Pancreas (tissue), 10 donors: ENCODE measurements around the gene SPOCK3. TPM values are rescaled to one million over a fixed set of nuclear protein-coding genes. Genes with fewer than 3 reads are reported as not detected.

Experiments
- ATAC-seq, 4 donors: fragments of 200-7000 bp; cut with Tn5 transposase; one replicate each; pipeline versions ENCODE4 v1.8.0 to v1.9.1; 2020; ENCODE audit warnings: mild to moderate bottlenecking in 4 of 4, moderate library complexity in 4 of 4
- DNase-seq, 6 donors: peaks; one replicate each; pipeline ENCODE4 v3.0.0-alpha.2; 2020
- FAIRE-seq: peaks from 2 replicates; lab custom pipeline; 2012; peaks lifted over from hg19 to GRCh38; lab: Jason Lieb, UNC
- H3K27ac ChIP-seq, 4 donors: fragments of 200-600 bp; sonication (generic); 1 replicate in 3 of 4; 2 replicates in 1 of 4; pipeline versions ENCODE4 v1.5.0 to v1.8.0; 2020
- H3K27me3 ChIP-seq, 4 donors: fragments of 200-600 bp; one replicate each; pipeline ENCODE4 v1.8.0; 2021
- H3K36me3 ChIP-seq, 3 donors: fragments of 200-600 bp; sonication (generic) in 1 of 3; one replicate each; pipeline versions ENCODE4 v1.5.0 to v1.8.0; 2020 to 2021
- H3K4me1 ChIP-seq, 3 donors: fragments of 200-600 bp; one replicate each; pipeline ENCODE4 v1.8.0; 2021
- H3K4me3 ChIP-seq, 4 donors: fragments of 200-600 bp; sonication (generic) in 2 of 4; one replicate each; pipeline versions ENCODE4 v1.5.0 to v1.8.0; 2020 to 2021
- H3K9me3 ChIP-seq, 4 donors: fragments of 200-600 bp; one replicate each; pipeline ENCODE4 v1.8.0; 2021
- WGBS, 2 donors: extraction: QIAGEN DNeasy Blood & Tissue Kit; methylation state at CpG; one replicate each; pipeline ENCODE4 v1.1.7; 2013; 5-methylcytosine and 5-hydroxymethylcytosine counted together
- intact Hi-C, 3 donors: fragments of 100-400 bp; cut with DNase I; formaldehyde crosslinking; loops; one replicate each; pipeline versions ENCODE4 v1.11.1 to v1.14.2; 2022
- polyA plus RNA-seq, 2 donors: library from polyadenylated mRNA; stranded (reverse); fragments of 200-250 nt; gene quantifications; one replicate each; pipeline ENCODE4 v1.2.3, GENCODE V29; 2013
- total RNA-seq, 6 donors: library from RNA; stranded (reverse); fragmentation: NEBNext Ultra II Directional in 4 of 6; extraction: Animal tissue kit (Norgen Biotek cat#: 25700) in 4 of 6; gene quantifications; one replicate each; pipeline versions ENCODE4 v1.2.1 to v1.2.4, GENCODE V29; 2021 to 2023
- TF ChIP-seq, protein P1 (sequence below), 4 donors: fragments of 200-600 bp; sonication (generic) in 3 of 4; IDR thresholded peaks; one replicate each; pipeline versions ENCODE4 v1.5.0 to v1.8.0; 2021; ENCODE audit warnings: antibody characterized with exemption in 4 of 4
- donor health status: healthy with polysubstance abuse.
- donor health status: DM: no; HTN: no; CAD: no; lungs with moderate emphysema.
- donor health status: DM: no; HTN: no; CAD: no.
- donor health status: control.
- donor health status: control.
- donor health status: Bipolar disorder and iron deficiency.
- donor health status: DM: yes; HTN: yes; CAD: no.
- donor health status: DM: no; HTN: no; CAD: no.
- donor health status: DM: no; HTN: no; CAD: no.
- donor health status: DM: yes; HTN: yes; CAD: no.

Gene SPOCK3
- total and polyA plus RNA-seq, 8 donors: 0.16 to 3.1 (median 0.61) TPM

- H3K27me3 ChIP-seq: no peaks in the 10 kb centered on the region
- FAIRE-seq: no peak
- no peaks in the 10 kb centered on the region for H3K9me3 ChIP-seq
- 58 to 76% methylated on average over 3 of the region's 3 CpGs for WGBS, 2 donors
- no peak for ATAC-seq
- intact Hi-C loops: no loop called here
- H3K4me1 ChIP-seq: no peaks in the 10 kb centered on the region
- TF ChIP-seq, protein P1, sequence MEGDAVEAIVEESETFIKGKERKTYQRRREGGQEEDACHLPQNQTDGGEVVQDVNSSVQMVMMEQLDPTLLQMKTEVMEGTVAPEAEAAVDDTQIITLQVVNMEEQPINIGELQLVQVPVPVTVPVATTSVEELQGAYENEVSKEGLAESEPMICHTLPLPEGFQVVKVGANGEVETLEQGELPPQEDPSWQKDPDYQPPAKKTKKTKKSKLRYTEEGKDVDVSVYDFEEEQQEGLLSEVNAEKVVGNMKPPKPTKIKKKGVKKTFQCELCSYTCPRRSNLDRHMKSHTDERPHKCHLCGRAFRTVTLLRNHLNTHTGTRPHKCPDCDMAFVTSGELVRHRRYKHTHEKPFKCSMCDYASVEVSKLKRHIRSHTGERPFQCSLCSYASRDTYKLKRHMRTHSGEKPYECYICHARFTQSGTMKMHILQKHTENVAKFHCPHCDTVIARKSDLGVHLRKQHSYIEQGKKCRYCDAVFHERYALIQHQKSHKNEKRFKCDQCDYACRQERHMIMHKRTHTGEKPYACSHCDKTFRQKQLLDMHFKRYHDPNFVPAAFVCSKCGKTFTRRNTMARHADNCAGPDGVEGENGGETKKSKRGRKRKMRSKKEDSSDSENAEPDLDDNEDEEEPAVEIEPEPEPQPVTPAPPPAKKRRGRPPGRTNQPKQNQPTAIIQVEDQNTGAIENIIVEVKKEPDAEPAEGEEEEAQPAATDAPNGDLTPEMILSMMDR (IDR thresholded peaks at IDR 0.05): no peak
- DNase-seq: no peak
- no peaks in the 10 kb centered on the region for H3K36me3 ChIP-seq
- H3K4me3 ChIP-seq: no peak overlapping the region
- no peak overlapping the region for H3K27ac ChIP-seq
Measured at GRCh38 chr4:167049257-167049656, 185.0 kb downstream of the SPOCK3 start.

- TF ChIP-seq, protein P1 (IDR thresholded peaks at IDR 0.05): no peak
- ATAC-seq: no peak
- DNase-seq: no peak
- H3K4me1 ChIP-seq: no peaks in the 10 kb centered on the region
- H3K9me3 ChIP-seq: no peaks in the 10 kb centered on the region
- FAIRE-seq: no peak
- H3K27me3 ChIP-seq: no peaks in the 10 kb centered on the region
- H3K27ac ChIP-seq: no peak overlapping the region
- WGBS, 2 donors: 32 to 55% methylated on average over 1 of the region's 1 CpG
- intact Hi-C loops: no loop called here
- no peak overlapping the region for H3K4me3 ChIP-seq
- H3K36me3 ChIP-seq: no peaks in the 10 kb centered on the region
Measured at GRCh38 chr4:167041524-167041923, 192.8 kb downstream of the SPOCK3 start.

DNA sequence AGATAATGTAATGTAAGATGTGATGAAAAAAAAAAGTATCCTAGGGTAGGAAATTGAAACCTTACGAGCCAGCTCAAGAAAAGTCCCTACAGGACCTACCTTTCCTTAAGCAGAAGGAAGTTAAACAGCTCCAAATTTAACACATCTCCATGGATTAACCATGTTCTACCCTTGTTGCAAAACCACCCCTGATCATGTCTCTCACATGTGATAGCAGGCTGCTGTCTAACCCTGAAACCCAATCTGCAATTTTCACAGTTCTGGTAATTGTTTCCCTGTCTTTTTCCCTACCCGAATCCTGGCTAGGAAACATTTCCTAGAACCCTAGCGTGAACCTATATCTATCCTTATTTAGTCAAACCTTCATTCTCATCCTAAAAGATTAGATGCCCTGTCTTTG is 198.9 kb downstream of the SPOCK3 start:
- Histone ChIP-seq H3K27ac (no peak overlapping the region), H3K27me3 (no peaks in the 10 kb centered on the region), H3K9me3 (no peaks in the 10 kb centered on the region), H3K4me1 (no peaks in the 10 kb centered on the region), H3K4me3 (no peak overlapping the region), H3K36me3 (no peaks in the 10 kb centered on the region)
- WGBS, 2 donors: 54 to 81% methylated on average over 3 of the region's 3 CpGs
- no peak for FAIRE-seq
- TF ChIP-seq, protein P1 (IDR thresholded peaks at IDR 0.05): no peak
- no peak for DNase-seq
- ATAC-seq: no peak
- intact Hi-C loops: no loop called here

DNA sequence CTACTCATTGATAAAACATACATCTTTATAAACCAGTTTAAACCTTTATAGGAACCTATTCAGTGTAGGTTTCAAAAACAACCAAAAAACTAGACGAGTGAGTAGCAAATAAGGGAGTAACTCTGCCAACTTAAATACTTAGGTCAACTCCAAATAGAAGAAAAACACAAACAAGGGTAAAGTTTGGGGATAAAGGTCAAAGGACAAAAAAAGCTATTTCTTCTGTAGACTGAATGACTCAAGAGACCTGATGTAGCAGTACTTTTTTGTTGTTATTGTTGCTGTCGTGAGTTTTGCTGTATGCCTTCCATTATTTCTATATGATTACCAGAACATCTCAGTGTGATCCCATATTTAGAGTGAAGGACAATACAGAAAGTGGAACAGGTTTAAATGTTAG is 199.3 kb downstream of the SPOCK3 start:
- H3K4me1 ChIP-seq: no peaks in the 10 kb centered on the region
- intact Hi-C loops: no loop called here
- TF ChIP-seq, protein P1 (IDR thresholded peaks at IDR 0.05): no peak
- 31 to 54% methylated on average over 2 of the region's 2 CpGs for WGBS, 2 donors
- ATAC-seq (no peak), DNase-seq (no peak), FAIRE-seq (no peak)
- no peak overlapping the region for H3K4me3 ChIP-seq
- H3K36me3 ChIP-seq: no peaks in the 10 kb centered on the region
- no peaks in the 10 kb centered on the region for H3K9me3 ChIP-seq
- no peak overlapping the region for H3K27ac ChIP-seq
- H3K27me3 ChIP-seq: no peaks in the 10 kb centered on the region

DNA sequence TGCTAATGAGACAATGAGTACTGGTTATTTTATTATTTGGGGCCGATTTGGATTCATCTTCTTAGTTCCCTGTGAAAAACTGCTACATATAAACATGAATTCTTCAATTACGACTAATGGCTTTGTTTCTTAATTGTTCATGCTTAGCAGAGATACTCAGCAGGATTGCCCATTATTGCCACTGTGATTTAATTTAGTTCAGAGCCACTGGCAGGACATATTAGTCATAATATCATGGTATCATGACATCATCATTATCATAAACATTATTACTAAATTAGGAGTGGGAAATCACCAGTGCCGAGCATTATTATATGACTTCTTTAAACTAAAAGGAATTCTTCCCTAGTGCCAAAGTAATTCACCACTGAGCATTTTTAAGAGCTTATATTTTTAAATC is 201.4 kb downstream of the SPOCK3 start:
- H3K36me3 ChIP-seq: no peaks in the 10 kb centered on the region
- WGBS, 2 donors: 60 to 75% methylated on average over 3 of the region's 3 CpGs

More for the DNA sequence above, 201.4 kb downstream of the SPOCK3 start:
- H3K27ac ChIP-seq: no peak overlapping the region
- no peak for DNase-seq
- TF ChIP-seq, protein P1 (IDR thresholded peaks at IDR 0.05): no peak
- no peaks in the 10 kb centered on the region for H3K9me3 ChIP-seq
- ATAC-seq: no peak
- intact Hi-C loops: no loop called here
- H3K27me3 ChIP-seq: no peaks in the 10 kb centered on the region
- FAIRE-seq: no peak
- no peak overlapping the region for H3K4me3 ChIP-seq
- H3K4me1 ChIP-seq: no peaks in the 10 kb centered on the region
